ENCODE data around the gene EPHA7. TPM values are rescaled to one million over a fixed set of nuclear protein-coding genes. Genes with fewer than 3 reads are reported as not detected.

Gene EPHA7
- total RNA-seq, 1 experiment from 2014 or later: not detected

- no peak for ATAC-seq
- Histone ChIP-seq H3K9me3 (ENCODE audit: control insufficient read depth in 1 of 2, insufficient read depth in 1 of 2, low read depth in 1 of 2, low read length in 2 of 2) (peaks cover 3 to 10% of the 10 kb centered on the region in 2 experiments; a peak in 2 of 4 replicates), H3K9me2 (ENCODE audit: insufficient read depth) (no peaks in the 10 kb centered on the region), H3K36me3 (ENCODE audit: control insufficient read depth in 1 of 2, insufficient read depth in 2 of 2, low read length in 2 of 2) (no peaks in the 10 kb centered on the region), H3K4me2 (ENCODE audit: low read length) (no peak overlapping the region), H2AFZ (ENCODE audit: low read depth, low read length, poor library complexity, severe bottlenecking) (no peak overlapping the region), H3K9ac (ENCODE audit: low read length) (no peak overlapping the region), H3K27me3 (ENCODE audit: insufficient read depth, low read length) (no peaks in the 10 kb centered on the region), H3K4me1 (ENCODE audit: control insufficient read depth in 1 of 2, insufficient read depth in 2 of 2, low read length in 2 of 2) (no peaks in the 10 kb centered on the region), H3K4me3 (replicated peaks in 1 of 2; ENCODE audit: low read depth in 1 of 2, low read length in 2 of 2) (no peak overlapping the region), H3K27ac (ENCODE audit: low read depth, low read length) (no peak overlapping the region), H3K79me2 (ENCODE audit: insufficient read depth, low read length) (no peaks in the 10 kb centered on the region), H4K20me1 (ENCODE audit: insufficient read depth) (no peaks in the 10 kb centered on the region)
- intact Hi-C loops (cut with micrococcal nuclease): no loop called here
- BruUV-seq (replicated peaks): no TSS peak
- POLR2A ChIA-PET: no interaction called here
- no peak for DNase-seq (ENCODE audit: low read depth, low spot score)
- TF ChIP-seq ELF1 (IDR thresholded peaks at IDR 0.05; ENCODE audit: borderline replicate concordance, low read depth): no peak
- TF ChIP-seq SRF (IDR thresholded peaks at IDR 0.05; ENCODE audit: low read depth): no peak
- TF ChIP-seq YY1 (IDR thresholded peaks at IDR 0.05; ENCODE audit: extremely low read depth, insufficient replicate concordance, low read depth, low read length): no peak
- RAD21 ChIA-PET (ENCODE audit: low non-redundant PET in 1 of 2, low total read pairs in 2 of 2, uncharacterized antibody in 2 of 2, unreplicated experiment in 2 of 2): no interaction called here
- CTCF ChIA-PET: no interaction called here
Measured at GRCh38 chr6:93295631-93296030, 123.7 kb downstream of the EPHA7 start.

GRCh38 chr6:93294879-93295278 is 124.5 kb downstream of the EPHA7 start:
- Histone ChIP-seq H3K9ac (ENCODE audit: low read length) (no peak overlapping the region), H2AFZ (ENCODE audit: low read depth, low read length, poor library complexity, severe bottlenecking) (no peak overlapping the region), H3K79me2 (ENCODE audit: insufficient read depth, low read length) (no peaks in the 10 kb centered on the region), H3K4me1 (ENCODE audit: control insufficient read depth in 1 of 2, insufficient read depth in 2 of 2, low read length in 2 of 2) (no peaks in the 10 kb centered on the region), H3K9me2 (ENCODE audit: insufficient read depth) (no peaks in the 10 kb centered on the region), H3K27ac (ENCODE audit: low read depth, low read length) (no peak overlapping the region), H3K36me3 (ENCODE audit: control insufficient read depth in 1 of 2, insufficient read depth in 2 of 2, low read length in 2 of 2) (no peaks in the 10 kb centered on the region), H3K4me2 (ENCODE audit: low read length) (no peak overlapping the region), H3K4me3 (replicated peaks in 1 of 2; ENCODE audit: low read depth in 1 of 2, low read length in 2 of 2) (no peak overlapping the region), H4K20me1 (ENCODE audit: insufficient read depth) (no peaks in the 10 kb centered on the region), H3K9me3 (ENCODE audit: control insufficient read depth in 1 of 2, insufficient read depth in 1 of 2, low read depth in 1 of 2, low read length in 2 of 2) (peaks cover 4 to 9% of the 10 kb centered on the region in 2 experiments; a peak in 1 of 4 replicates), H3K27me3 (ENCODE audit: insufficient read depth, low read length) (no peaks in the 10 kb centered on the region)
- POLR2A ChIA-PET: no interaction called here
- TF ChIP-seq ZNF274 (IDR thresholded peaks at IDR 0.05; ENCODE audit: low read depth, low read length) (no peak), SIN3A (IDR thresholded peaks at IDR 0.05; ENCODE audit: low read depth) (no peak), FOSL1 (IDR thresholded peaks at IDR 0.05; ENCODE audit: low read depth) (no peak), POLR2A (IDR thresholded peaks at IDR 0.05; ENCODE audit: borderline replicate concordance, extremely low read depth, insufficient read depth, insufficient read length) (no peak), EZH2 (IDR thresholded peaks at IDR 0.05) (no peak), CEBPB (IDR thresholded peaks at IDR 0.05; ENCODE audit: low read depth) (no peak), ZBTB33 (IDR thresholded peaks at IDR 0.05; ENCODE audit: extremely low read depth, insufficient replicate concordance, low read length) (no peak), ELF1 (IDR thresholded peaks at IDR 0.05; ENCODE audit: borderline replicate concordance, low read depth) (no peak), EZH2phosphoT487 (IDR thresholded peaks at IDR 0.05; ENCODE audit: borderline replicate concordance) (no peak), ZFX (IDR thresholded peaks at IDR 0.05) (no peak), JUND (IDR thresholded peaks at IDR 0.05) (no peak), TCF7L2 (IDR thresholded peaks at IDR 0.05; ENCODE audit: borderline replicate concordance, extremely low read depth, insufficient read depth, insufficient read length) (no peak)
- no TSS peak for BruUV-seq (replicated peaks)
- RAD21 ChIA-PET (ENCODE audit: low non-redundant PET in 1 of 2, low total read pairs in 2 of 2, uncharacterized antibody in 2 of 2, unreplicated experiment in 2 of 2): no interaction called here
- no peak for ATAC-seq
- no peak for DNase-seq (ENCODE audit: low read depth, low spot score)
- CTCF ChIA-PET: no interaction called here
- intact Hi-C loops (cut with micrococcal nuclease): no loop called here
